ENCODE results near the gene LZTR1. TPM values are rescaled to one million over a fixed set of nuclear protein-coding genes. Genes with fewer than 3 reads are reported as not detected.

Gene LZTR1
- total and polyA plus RNA-seq, 11 donors: 18.4 to 41.9 (median 26.6) TPM

GRCh38 chr22:21014202-21014725 lies 32.2 kb downstream of the LZTR1 start:
- intact Hi-C loops (cut with DNase I): loop anchor here in 1 of 10 donors (5.0 to 10.0 kb wide), 3 partner anchors 33 to 129 kb away; partner anchors contain the start of genes AIFM3 and LRRC74B
- ATAC-seq (peak; percentile 83 to 94 (median 90)), DNase-seq (peak; percentile 92 to 94 (median 92))
- no peaks in the 10 kb centered on the region for H3K36me3 ChIP-seq
- H3K4me1 ChIP-seq: peaks cover 3 to 27% (median 20%) of the 10 kb centered on the region in 12 donors
- 0 to 1% (median 1%) methylated on average over 3 to 40 of the region's 40 CpGs for WGBS, 4 donors
- peak overlapping the region in 10 of 12 donors; percentile 39 to 84 (median 68) for H3K27ac ChIP-seq
- no peaks in the 10 kb centered on the region for H3K27me3 ChIP-seq
- no peaks in the 10 kb centered on the region for H3K9me3 ChIP-seq
- H3K4me3 ChIP-seq: peak overlapping the region in 11 of 12 donors; percentile 18 to 64 (median 55)
- TF ChIP-seq POLR2A (IDR thresholded peaks at IDR 0.05) (peak in 1 of 2 donors; percentile 29), CTCF (IDR thresholded peaks at IDR 0.05) (no peak)

GRCh38 chr22:21014726-21015465 lies 32.8 kb downstream of the LZTR1 start, which contains the start of gene P2RX6:
TSS of gene P2RX6 (plus strand) at chr22:21015165. CDS start at chr22:21015175, 10 bp downstream.
- DNase-seq (peak in 4 of 5 donors; percentile 46 to 76 (median 56)), ATAC-seq (peak; percentile 56 to 81 (median 67))
- Histone ChIP-seq H3K36me3 (no peaks in the 10 kb centered on the region), H3K4me3 (peak within 1 kb of the TSS in 11 of 12 donors; percentile 18 to 64 (median 55)), H3K4me1 (peaks cover 3 to 27% (median 20%) of the 10 kb centered on the region in 12 donors), H3K27me3 (no peaks in the 10 kb centered on the region), H3K27ac (peak within 1 kb of the TSS in 10 of 12 donors; percentile 39 to 84 (median 68)), H3K9me3 (no peaks in the 10 kb centered on the region)
- 27 to 34% (median 29%) methylated on average over 12 of the region's 12 CpGs for WGBS, 4 donors
- intact Hi-C loops (cut with DNase I): loop anchor here in 1 of 10 donors (5.0 to 10.0 kb wide), 3 partner anchors 32 to 130 kb away; partner anchors contain the start of genes AIFM3 and LRRC74B
- TF ChIP-seq CTCF (IDR thresholded peaks at IDR 0.05) (no peak), POLR2A (IDR thresholded peaks at IDR 0.05) (no peak)

GRCh38 chr22:21015466-21016006 lies 33.4 kb downstream of the LZTR1 start:
- Histone ChIP-seq H3K9me3 (no peaks in the 10 kb centered on the region), H3K27ac (peak overlapping the region in 8 of 12 donors; percentile 1 to 79 (median 56)), H3K27me3 (no peaks in the 10 kb centered on the region), H3K4me3 (peak overlapping the region in 7 of 12 donors; percentile 48 to 64 (median 56)), H3K4me1 (peaks cover 3 to 27% (median 20%) of the 10 kb centered on the region in 12 donors), H3K36me3 (no peaks in the 10 kb centered on the region)
- intact Hi-C loops (cut with DNase I): loop anchor here in 1 of 10 donors (10.0 kb wide), 2 partner anchors 51 to 131 kb away; partner anchors contain the start of gene AIFM3
- ATAC-seq (no peak), DNase-seq (peak in 1 of 5 donors; percentile 29)
- no peak for TF ChIP-seq POLR2A (IDR thresholded peaks at IDR 0.05)
- TF ChIP-seq CTCF (IDR thresholded peaks at IDR 0.05): no peak
- WGBS, 4 donors: 63 to 80% (median 68%) methylated on average over 6 to 10 of the region's 10 CpGs

Data from heart left ventricle (tissue), 16 donors.